Activated CD4-positive, alpha-beta T cell treated with anti-CD3 and anti-CD28 coated beads, Interleukin-2, amount 50 U/mL, for 24 hours (primary cell): Measurements from ENCODE around the gene DRAM2.
"Not testable (repeated sequence)": the region's sequence is repeated elsewhere in the genome, so short reads cannot be mapped to it uniquely, and the experiment has no call there.

Experiments used
- DNase-seq, 2 donors: peaks; one replicate each; pipeline ENCODE4 v3.0.0-alpha.2; 2020; ENCODE audit warnings: low read depth in 1 of 2, low spot score in 1 of 2

DRAM2 gene

DNA sequence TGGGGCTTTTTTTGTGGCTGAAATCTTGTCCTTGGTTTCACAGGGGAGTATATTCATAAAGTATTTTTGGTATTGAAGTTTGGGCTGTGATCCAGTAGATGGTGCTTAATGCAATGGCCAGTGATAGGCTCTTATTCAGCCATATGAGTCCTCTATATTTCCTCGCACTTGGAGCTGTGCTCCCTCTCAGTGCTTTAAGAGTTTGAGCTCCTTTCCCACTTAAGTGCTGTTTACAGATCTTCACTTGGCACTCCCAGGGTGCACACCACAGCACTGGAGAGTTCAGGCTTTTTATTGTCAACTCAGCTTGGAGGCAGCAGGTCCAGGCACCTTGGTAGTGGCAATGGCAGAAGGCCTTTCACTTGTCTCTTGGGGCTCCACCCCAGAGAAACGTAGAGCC, 54.9 kb downstream of the DRAM2 start:
- no peak for DNase-seq

DNA sequence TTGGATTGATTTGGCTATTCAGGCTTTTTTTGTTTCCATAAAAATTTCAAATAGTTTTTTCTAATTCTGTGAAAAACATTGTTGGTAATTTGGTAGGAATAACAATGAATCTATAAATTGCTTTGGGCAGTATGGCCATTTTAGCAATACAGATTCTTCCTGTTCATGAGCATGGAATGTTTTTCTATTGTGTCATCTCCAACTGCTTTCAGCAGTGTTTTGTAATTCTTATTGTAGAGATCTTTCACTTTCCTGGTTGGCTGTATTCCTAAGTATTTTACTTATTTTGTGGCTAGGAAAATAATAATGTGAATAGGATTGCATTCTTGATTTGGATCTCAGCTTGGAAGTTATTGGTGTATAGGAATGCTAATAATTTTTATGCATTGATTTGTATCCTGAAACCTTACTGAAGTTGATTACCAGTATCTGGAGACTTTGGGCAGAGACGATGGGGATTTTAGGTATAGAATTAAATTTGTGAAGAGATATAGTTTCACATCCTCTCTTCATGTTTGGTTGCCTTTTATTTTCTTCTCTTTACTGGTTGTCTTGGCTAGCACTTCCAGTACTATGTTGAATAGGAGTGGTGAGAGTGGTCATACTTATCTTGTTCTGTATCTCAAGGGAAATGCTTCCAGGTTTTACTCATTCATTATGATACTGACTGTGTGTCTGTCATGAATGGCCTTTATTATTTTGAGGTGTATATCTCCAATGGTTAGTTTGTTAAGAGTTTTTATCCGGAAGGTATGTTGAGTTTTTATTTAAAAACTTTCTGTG, 57.3 kb downstream of the DRAM2 start:
- no peak for DNase-seq

DNA sequence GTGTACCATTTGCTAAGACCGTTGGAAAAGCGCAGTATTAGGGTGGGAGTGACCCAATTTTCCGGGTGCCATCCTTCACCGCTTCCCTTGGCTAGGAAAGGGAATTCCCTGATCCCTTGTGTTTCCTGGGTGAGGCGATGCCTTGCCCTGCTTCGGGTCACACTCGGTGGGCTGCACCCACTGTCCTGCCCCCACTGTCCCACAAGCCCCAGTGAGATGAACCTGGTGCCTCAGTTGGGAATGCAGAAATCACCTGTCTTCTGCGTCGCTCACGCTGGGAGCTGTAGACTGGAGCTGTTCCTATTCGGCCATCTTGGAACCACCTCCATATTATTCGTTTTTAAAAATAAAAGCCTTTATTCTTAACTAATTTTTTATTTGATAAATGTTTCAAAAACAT, 60.6 kb downstream of the DRAM2 start:
- not testable (repeated sequence) for DNase-seq

DNA sequence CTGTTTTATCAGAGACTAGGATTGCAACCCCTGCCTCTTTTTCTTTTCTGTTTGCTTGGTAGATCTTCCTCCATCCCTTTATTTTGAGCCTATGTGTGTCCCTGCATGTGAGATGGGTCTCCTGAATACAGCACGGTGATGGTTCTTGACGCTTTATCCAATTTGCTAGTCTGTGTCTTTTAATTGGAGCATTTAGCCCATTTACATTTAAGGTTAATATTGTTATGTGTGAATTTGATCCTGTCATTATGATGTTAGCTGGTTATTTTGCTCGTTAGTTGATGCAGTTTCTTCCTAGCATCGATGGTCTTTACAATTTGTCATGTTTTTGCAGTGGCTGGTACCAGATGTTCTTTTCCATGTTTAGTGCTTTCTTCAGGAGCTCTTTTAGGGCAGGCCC, 62.6 kb downstream of the DRAM2 start:
- not testable (repeated sequence) for DNase-seq
